ENCODE measurements around the gene CCDC149. TPM values are rescaled to one million over a fixed set of nuclear protein-coding genes. Genes with fewer than 3 reads are reported as not detected.

Gene CCDC149
- total and polyA plus RNA-seq, 2 of the 4 experiments (the other 2 are of a cell fraction), result 6.7 to 7.0 TPM

DNA sequence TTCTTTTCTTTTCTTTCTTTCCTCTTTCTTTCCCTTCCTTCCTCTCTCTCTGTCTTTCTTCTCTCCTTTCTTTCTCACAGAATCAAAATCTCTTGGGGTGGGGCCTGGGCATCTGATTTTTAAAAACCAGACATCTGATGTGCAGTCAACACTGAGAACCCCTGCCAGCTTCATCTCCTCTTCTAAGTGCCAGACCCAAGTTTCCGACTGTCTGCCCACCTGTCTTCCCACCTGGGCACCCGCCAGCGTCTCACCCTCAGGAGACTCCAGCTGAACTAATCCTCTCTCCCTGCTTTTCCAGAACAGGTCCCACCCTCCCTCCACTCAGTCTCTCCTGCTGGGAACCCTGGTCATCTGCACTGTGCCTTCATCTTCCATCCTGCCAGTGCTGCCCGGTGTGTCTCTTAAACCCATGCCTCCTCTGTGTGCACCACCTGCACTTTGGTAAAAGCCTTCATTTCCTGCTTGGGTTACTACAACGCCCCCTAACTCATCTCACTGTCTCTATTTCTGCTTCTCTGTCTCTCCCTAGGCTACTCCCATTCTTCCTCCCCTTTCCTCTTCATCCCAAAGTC lies 114.7 kb downstream of the CCDC149 start:
- POLR2A ChIA-PET (ENCODE audit: unreplicated experiment), result no interaction called here
- intact Hi-C loops (cut with micrococcal nuclease), result loop anchor here (10.0 kb wide), 1 partner anchor 323 kb away; no protein-coding TSS in a partner anchor

More for the DNA sequence above, 114.7 kb downstream of the CCDC149 start:
- H2BK120ac ChIP-seq (ENCODE audit: low read depth, low read length), result no peak overlapping the region
- CTCF ChIA-PET, result interaction anchor here (0.5 kb wide), 1 partner anchor 75 kb away, joined by 3 read pairs; no protein-coding TSS in a partner anchor
- H2AK9ac ChIP-seq (replicated peaks; ENCODE audit: low read depth, low read length, poor library complexity), result no peak overlapping the region
- no peak overlapping the region for H3K9ac ChIP-seq (ENCODE audit: low read depth, low read length)
- H3K9me1 ChIP-seq (ENCODE audit: insufficient read depth, low read length), result peaks cover 12% of the 10 kb centered on the region
- H3K27ac ChIP-seq (ENCODE audit: insufficient read depth, low read length), result no peak overlapping the region
- H3K4ac ChIP-seq (ENCODE audit: low read depth, low read length), result no peak overlapping the region
- no peak for ATAC-seq (ENCODE audit: low read depth)
- H4K91ac ChIP-seq (ENCODE audit: insufficient read depth, low read depth, low read length), result no peak overlapping the region
- no peak for TF ChIP-seq FOS (IDR thresholded peaks at IDR 0.05; ENCODE audit: low read depth, low read length)
- TF ChIP-seq, protein P1, sequence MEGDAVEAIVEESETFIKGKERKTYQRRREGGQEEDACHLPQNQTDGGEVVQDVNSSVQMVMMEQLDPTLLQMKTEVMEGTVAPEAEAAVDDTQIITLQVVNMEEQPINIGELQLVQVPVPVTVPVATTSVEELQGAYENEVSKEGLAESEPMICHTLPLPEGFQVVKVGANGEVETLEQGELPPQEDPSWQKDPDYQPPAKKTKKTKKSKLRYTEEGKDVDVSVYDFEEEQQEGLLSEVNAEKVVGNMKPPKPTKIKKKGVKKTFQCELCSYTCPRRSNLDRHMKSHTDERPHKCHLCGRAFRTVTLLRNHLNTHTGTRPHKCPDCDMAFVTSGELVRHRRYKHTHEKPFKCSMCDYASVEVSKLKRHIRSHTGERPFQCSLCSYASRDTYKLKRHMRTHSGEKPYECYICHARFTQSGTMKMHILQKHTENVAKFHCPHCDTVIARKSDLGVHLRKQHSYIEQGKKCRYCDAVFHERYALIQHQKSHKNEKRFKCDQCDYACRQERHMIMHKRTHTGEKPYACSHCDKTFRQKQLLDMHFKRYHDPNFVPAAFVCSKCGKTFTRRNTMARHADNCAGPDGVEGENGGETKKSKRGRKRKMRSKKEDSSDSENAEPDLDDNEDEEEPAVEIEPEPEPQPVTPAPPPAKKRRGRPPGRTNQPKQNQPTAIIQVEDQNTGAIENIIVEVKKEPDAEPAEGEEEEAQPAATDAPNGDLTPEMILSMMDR (conservative IDR thresholded peaks at IDR 0.05; ENCODE audit: low read depth, low read length), result no peak
- no peak for TF ChIP-seq SMC3 (IDR thresholded peaks at IDR 0.05; ENCODE audit: low read depth, low read length)
- TF ChIP-seq CHD1 (IDR thresholded peaks at IDR 0.05; ENCODE audit: low read depth, low read length), result no peak
- no peak for TF ChIP-seq CEBPB (IDR thresholded peaks at IDR 0.05; ENCODE audit: low read depth, low read length)
- TF ChIP-seq MAFK (IDR thresholded peaks at IDR 0.05; ENCODE audit: low read depth, low read length), result no peak
- TF ChIP-seq NFE2L2 (IDR thresholded peaks at IDR 0.05; ENCODE audit: low read depth, low read length), result no peak
- no peak for TF ChIP-seq MAZ (IDR thresholded peaks at IDR 0.05; ENCODE audit: borderline replicate concordance, low read depth, low read length)
- TF ChIP-seq RFX5 (IDR thresholded peaks at IDR 0.05; ENCODE audit: low read depth, low read length), result no peak
- TF ChIP-seq BHLHE40 (IDR thresholded peaks at IDR 0.05; ENCODE audit: low read depth, low read length), result no peak
- TF ChIP-seq MXI1 (IDR thresholded peaks at IDR 0.05; ENCODE audit: borderline replicate concordance, low read depth, low read length), result no peak
- TF ChIP-seq RAD21 (IDR thresholded peaks at IDR 0.05; ENCODE audit: low read length), result no peak
- no peak for TF ChIP-seq POLR2A (IDR thresholded peaks at IDR 0.05; ENCODE audit: low read depth, low read length)
- TF ChIP-seq, protein P2, sequence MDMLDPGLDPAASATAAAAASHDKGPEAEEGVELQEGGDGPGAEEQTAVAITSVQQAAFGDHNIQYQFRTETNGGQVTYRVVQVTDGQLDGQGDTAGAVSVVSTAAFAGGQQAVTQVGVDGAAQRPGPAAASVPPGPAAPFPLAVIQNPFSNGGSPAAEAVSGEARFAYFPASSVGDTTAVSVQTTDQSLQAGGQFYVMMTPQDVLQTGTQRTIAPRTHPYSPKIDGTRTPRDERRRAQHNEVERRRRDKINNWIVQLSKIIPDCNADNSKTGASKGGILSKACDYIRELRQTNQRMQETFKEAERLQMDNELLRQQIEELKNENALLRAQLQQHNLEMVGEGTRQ (IDR thresholded peaks at IDR 0.05; ENCODE audit: low read depth, low read length), result no peak
- TF ChIP-seq ELK1 (IDR thresholded peaks at IDR 0.05; ENCODE audit: borderline replicate concordance, low read depth, low read length), result no peak
- no peak for TF ChIP-seq RCOR1 (IDR thresholded peaks at IDR 0.05; ENCODE audit: insufficient replicate concordance, low read length)
- BruUV-seq (replicated peaks), result no TSS peak
- H3K4me1 ChIP-seq (ENCODE audit: control insufficient read depth, insufficient read depth, low read length), result peaks cover 11% of the 10 kb centered on the region
- no peak overlapping the region for H2AFZ ChIP-seq (replicated peaks; ENCODE audit: low read length, poor library complexity)
- no peak overlapping the region for H3K4me3 ChIP-seq (ENCODE audit: insufficient read depth, low read depth, low read length)
- no peak overlapping the region for H3K18ac ChIP-seq (ENCODE audit: low read depth, low read length)
- dilution Hi-C loops (cut with HindIII; ENCODE audit: low sequenced_read_pairs, unreplicated experiment), result no loop called here
- no peaks in the 10 kb centered on the region; the same call in 1 of the 2 replicates for H3K27me3 ChIP-seq (ENCODE audit: control insufficient read depth, insufficient read depth, low read length)
- H3K14ac ChIP-seq (replicated peaks; ENCODE audit: low read depth, low read length), result no peak overlapping the region
- WGBS, 2 experiments (ENCODE audit: extremely low coverage in 2 of 2, insufficient read length in 1 of 2), result 75% methylated on average over 5 of the region's 5 CpGs; no CpG with 5 or more reads in 1 of the 2 experiments
- H4K20me1 ChIP-seq (ENCODE audit: insufficient read depth, low read length), result no peaks in the 10 kb centered on the region
- no peaks in the 10 kb centered on the region; the same call in 1 of the 2 replicates for H3K36me3 ChIP-seq (ENCODE audit: control insufficient read depth, insufficient read depth, low read length)
- no peak overlapping the region for H3K56ac ChIP-seq (ENCODE audit: extremely low read depth, insufficient read depth, low read length)
- H3K23ac ChIP-seq (ENCODE audit: low read depth, low read length), result no peak overlapping the region
- no peak overlapping the region for H4K8ac ChIP-seq (ENCODE audit: low read depth in 2 of 2, low read length in 2 of 2)
- DNase-seq, result no peak
- H3K9me3 ChIP-seq (ENCODE audit: control insufficient read depth, insufficient read depth, low read length), result no peaks in the 10 kb centered on the region
- in situ Hi-C loops (cut with MboI; ENCODE audit: low sequenced_read_pairs), result no loop called here
- H3K79me1 ChIP-seq (ENCODE audit: low read depth in 1 of 2, low read length in 2 of 2), result no peaks in the 10 kb centered on the region
- no peak overlapping the region for H3K4me2 ChIP-seq (ENCODE audit: low read depth, low read length)
- no peak overlapping the region for H2BK15ac ChIP-seq (ENCODE audit: low read depth, low read length)
- no peak overlapping the region for H2AK5ac ChIP-seq (ENCODE audit: low read depth, low read length)
- H2BK5ac ChIP-seq (ENCODE audit: low read depth, low read length, poor library complexity, severe bottlenecking), result no peak overlapping the region
- no peak overlapping the region; the same call in 1 of the 2 replicates for H2BK20ac ChIP-seq (ENCODE audit: low read depth, low read length)
- no peak overlapping the region for H4K5ac ChIP-seq (ENCODE audit: low read depth, low read length)

All from IMR-90 (cell line).